PC-3 (cell line): ENCODE data around the gene UBA7.

Source experiments
- CTCF ChIP-seq: fragments of 300-600 bp; sonication (generic); conservative IDR thresholded peaks from 2 replicates; pipeline ENCODE4 v1.5.1; 2017; ENCODE audit warnings: antibody characterized with exemption, low read depth, mild to moderate bottlenecking, low read length
- EZH2phosphoT487 ChIP-seq: fragments of 300-600 bp; sonication (generic); IDR thresholded peaks from 2 replicates; pipeline ENCODE4 v1.6.1; 2018; ENCODE audit warnings: mild to moderate bottlenecking, antibody characterized with exemption, low read length, borderline replicate concordance

GRCh38 chr3:49761661-49762060 is 52.1 kb downstream of the UBA7 start:
- no peak for TF ChIP-seq CTCF
- no peak for TF ChIP-seq EZH2phosphoT487
